A549 (cell line): ENCODE data around the gene BABAM2.

Experiments
- KDM1A ChIP-seq: fragments of 200-600 bp; sonication (generic); IDR thresholded peaks from 2 replicates; pipeline ENCODE4 v1.6.1; 2016; ENCODE audit warnings: low read depth, mild to moderate bottlenecking
- POLR2A ChIP-seq: IDR thresholded peaks from 2 replicates; pipeline ENCODE4 v1.6.1; 2012; ENCODE audit warnings: mild to moderate bottlenecking, low read length
- RCOR1 ChIP-seq: fragments of 150-350 bp; IDR thresholded peaks from 2 replicates; pipeline ENCODE4 v1.6.1; 2014; ENCODE audit warnings: antibody characterized with exemption, low read length, low read depth
- RFX5 ChIP-seq: fragments of 450-650 bp; IDR thresholded peaks from 2 replicates; pipeline ENCODE4 v1.7.1; 2014; ENCODE audit warnings: antibody characterized with exemption, mild to moderate bottlenecking, moderate library complexity
- TF ChIP-seq, protein P1 (sequence below): IDR thresholded peaks from 2 replicates; pipeline ENCODE4 v1.6.1; 2012
- TF ChIP-seq, protein P2 (sequence below): fragments of >200 bp; sonication (Bioruptor Twin); formaldehyde crosslinking; IDR thresholded peaks from 3 replicates; pipeline ENCODE4 v1.5.1; 2016
- TF ChIP-seq, protein P3 (sequence below): fragments of 200-600 bp; sonication (generic); IDR thresholded peaks from 2 replicates; pipeline ENCODE4 v1.6.1; 2016; ENCODE audit warnings: antibody characterized with exemption, mild to moderate bottlenecking, moderate library complexity

DNA sequence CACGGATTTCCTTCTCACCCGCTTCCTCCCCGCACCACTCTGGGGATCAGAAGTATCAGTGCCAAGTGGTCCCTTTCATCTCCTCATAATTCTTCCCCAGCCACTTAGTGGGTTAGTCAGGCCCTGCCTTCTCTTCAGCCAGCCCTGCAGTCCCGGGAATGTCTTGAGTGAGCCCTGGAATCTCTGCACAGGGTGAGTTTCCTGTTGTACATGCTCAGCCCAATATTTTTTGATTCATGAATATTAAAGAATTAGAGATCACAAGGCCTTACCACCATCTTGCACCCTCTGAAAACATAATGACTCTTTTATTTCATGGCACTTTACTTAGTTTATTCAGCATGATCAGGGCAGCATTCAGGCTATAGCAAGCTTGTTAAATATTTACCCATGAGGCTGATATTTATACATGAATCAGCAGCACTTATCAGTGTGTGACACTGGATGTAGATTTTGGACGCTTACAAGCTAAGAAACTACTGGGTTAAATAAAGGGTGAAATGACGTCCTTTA is 342.7 kb downstream of the BABAM2 start:
- TF ChIP-seq POLR2A: no peak
- TF ChIP-seq, protein P1, sequence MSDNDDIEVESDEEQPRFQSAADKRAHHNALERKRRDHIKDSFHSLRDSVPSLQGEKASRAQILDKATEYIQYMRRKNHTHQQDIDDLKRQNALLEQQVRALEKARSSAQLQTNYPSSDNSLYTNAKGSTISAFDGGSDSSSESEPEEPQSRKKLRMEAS: peak; percentile 56; the same call in 1 of the 2 replicates
- TF ChIP-seq, protein P2, sequence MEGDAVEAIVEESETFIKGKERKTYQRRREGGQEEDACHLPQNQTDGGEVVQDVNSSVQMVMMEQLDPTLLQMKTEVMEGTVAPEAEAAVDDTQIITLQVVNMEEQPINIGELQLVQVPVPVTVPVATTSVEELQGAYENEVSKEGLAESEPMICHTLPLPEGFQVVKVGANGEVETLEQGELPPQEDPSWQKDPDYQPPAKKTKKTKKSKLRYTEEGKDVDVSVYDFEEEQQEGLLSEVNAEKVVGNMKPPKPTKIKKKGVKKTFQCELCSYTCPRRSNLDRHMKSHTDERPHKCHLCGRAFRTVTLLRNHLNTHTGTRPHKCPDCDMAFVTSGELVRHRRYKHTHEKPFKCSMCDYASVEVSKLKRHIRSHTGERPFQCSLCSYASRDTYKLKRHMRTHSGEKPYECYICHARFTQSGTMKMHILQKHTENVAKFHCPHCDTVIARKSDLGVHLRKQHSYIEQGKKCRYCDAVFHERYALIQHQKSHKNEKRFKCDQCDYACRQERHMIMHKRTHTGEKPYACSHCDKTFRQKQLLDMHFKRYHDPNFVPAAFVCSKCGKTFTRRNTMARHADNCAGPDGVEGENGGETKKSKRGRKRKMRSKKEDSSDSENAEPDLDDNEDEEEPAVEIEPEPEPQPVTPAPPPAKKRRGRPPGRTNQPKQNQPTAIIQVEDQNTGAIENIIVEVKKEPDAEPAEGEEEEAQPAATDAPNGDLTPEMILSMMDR: no peak
- TF ChIP-seq RCOR1: no peak
- no peak for TF ChIP-seq KDM1A
- no peak for TF ChIP-seq RFX5
- TF ChIP-seq, protein P3, sequence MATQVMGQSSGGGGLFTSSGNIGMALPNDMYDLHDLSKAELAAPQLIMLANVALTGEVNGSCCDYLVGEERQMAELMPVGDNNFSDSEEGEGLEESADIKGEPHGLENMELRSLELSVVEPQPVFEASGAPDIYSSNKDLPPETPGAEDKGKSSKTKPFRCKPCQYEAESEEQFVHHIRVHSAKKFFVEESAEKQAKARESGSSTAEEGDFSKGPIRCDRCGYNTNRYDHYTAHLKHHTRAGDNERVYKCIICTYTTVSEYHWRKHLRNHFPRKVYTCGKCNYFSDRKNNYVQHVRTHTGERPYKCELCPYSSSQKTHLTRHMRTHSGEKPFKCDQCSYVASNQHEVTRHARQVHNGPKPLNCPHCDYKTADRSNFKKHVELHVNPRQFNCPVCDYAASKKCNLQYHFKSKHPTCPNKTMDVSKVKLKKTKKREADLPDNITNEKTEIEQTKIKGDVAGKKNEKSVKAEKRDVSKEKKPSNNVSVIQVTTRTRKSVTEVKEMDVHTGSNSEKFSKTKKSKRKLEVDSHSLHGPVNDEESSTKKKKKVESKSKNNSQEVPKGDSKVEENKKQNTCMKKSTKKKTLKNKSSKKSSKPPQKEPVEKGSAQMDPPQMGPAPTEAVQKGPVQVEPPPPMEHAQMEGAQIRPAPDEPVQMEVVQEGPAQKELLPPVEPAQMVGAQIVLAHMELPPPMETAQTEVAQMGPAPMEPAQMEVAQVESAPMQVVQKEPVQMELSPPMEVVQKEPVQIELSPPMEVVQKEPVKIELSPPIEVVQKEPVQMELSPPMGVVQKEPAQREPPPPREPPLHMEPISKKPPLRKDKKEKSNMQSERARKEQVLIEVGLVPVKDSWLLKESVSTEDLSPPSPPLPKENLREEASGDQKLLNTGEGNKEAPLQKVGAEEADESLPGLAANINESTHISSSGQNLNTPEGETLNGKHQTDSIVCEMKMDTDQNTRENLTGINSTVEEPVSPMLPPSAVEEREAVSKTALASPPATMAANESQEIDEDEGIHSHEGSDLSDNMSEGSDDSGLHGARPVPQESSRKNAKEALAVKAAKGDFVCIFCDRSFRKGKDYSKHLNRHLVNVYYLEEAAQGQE: no peak
